ENCODE results near the gene SENP6. TPM values are rescaled to one million over a fixed set of nuclear protein-coding genes. Genes with fewer than 3 reads are reported as not detected.

The SENP6 gene
- total RNA-seq, 1 donor from 2014 or later: 47.4 TPM

Other genes starting within 250 kb of the SENP6 start
- gene FILIP1, start 108.1 kb upstream of the SENP6 start, total RNA-seq: under 0.01 and 0.26 TPM in 2 replicates
- 13.7 and 19.1 TPM in 2 replicates for gene MYO6, start 147.4 kb downstream of the SENP6 start, total RNA-seq